Left forelimb (tissue), 1 donor: ENCODE results near the gene CELF1.
"Not testable (repeated sequence)": the region's sequence is repeated elsewhere in the genome, so short reads cannot be mapped to it uniquely, and the experiment has no call there.

Experiments used
- DNase-seq: peaks from one replicate; pipeline ENCODE4 v3.0.0-alpha.2; 2018; ENCODE audit warnings: low spot score

CELF1 gene

DNA sequence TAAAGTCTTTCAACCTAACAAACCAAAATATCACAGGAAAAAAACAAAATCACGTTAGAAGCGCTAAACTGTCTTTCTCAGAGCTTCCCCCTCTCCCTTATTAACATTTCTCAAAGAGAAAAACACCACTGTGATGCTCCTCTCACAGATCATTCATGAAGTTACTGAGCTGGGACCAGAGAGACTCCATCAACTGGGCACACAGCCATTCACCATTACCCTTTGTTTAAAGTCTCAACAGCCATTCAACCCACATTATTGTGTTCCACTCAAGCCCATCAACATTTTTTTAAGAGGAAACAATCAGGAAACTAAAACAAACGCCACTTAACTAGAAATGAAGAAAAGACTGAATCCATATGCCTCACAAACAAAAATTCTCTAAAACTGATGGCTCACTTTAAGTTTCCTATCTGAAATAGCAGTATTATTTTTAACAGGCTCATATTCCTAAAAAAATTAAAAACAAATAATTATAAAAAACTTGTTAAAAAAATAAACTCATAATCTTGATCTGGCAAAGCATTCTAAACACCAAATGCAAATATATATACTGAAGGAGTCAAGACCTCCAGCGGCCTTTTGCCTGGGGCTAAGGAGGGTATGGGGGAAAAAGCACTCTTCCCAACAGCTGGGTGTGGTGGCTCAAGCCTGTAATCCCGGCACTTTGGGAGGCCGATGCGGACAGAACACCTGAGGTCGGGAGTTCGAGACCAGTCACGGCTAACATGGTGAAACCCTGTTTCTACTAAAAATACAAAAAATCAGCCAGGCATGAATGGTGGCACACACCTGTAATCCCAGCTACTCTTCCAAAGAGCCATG is 14.0 kb downstream of the CELF1 start:
- no peak for DNase-seq

DNA sequence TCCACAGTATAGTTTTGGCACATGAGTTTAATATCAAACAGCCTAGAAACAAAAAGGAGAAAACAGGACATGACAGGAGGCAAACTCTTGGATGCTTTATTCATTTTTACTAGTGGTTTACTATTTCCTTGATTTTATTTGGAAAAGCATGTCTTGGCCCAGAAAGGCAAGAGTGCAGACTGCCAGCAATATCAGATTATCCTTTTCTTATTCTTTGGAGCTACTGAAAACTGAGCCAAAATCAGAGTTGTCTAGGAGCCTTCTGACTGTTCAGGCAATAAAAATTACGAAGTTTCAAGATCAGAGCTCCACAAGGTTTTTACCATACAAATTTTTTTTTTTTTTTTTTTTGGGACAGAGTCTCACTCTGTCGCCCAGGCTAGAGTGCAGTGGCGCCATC is 16.0 kb downstream of the CELF1 start:
- DNase-seq, result no peak

DNA sequence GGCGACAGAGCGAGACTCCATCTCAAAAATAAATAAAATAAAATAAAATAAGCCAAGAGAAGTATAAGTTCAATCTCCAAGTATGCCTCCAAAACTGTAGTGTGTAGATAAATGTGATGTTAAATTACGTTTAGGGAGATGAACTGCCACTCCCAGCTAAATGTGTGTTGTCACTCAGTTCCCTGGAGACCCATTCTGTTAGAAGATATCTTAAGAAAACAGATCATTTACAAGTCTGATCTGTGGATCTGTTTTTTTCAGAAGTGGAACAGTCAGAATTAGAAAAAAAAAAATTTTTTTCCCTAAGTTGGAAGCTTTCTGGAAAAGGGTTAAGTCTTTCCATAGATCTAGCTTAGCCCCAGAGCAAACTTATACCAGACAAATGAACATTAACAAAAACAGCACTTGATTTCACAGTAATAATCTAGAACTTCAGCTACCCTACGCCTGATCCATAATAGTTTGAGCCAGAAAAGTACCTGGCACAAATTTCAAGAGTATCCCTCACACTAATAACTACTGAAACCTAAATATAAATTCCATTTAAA is 18.2 kb downstream of the CELF1 start:
- no peak for DNase-seq

DNA sequence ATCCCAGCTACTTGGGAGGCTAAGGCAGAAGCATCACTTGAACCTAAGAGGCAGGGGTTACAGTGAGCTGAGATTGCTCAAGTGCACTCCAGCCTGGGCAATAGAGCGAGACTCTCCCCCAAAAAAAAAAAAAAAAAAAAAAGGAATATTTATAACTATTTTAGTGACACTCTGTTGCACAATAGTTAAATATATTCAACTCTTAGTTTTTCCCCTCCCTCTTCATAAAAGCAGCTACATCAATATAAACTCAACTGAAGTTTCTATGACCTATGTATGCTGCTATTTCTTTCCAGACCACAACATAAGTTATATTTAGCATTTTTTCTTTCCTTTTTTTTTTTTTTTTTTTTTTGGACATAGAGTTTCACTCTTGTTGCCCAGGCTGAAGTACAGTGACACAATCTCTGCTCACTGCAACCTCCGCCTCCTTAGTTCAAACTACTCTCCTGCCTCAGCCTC is 19.2 kb downstream of the CELF1 start:
- no peak for DNase-seq

DNA sequence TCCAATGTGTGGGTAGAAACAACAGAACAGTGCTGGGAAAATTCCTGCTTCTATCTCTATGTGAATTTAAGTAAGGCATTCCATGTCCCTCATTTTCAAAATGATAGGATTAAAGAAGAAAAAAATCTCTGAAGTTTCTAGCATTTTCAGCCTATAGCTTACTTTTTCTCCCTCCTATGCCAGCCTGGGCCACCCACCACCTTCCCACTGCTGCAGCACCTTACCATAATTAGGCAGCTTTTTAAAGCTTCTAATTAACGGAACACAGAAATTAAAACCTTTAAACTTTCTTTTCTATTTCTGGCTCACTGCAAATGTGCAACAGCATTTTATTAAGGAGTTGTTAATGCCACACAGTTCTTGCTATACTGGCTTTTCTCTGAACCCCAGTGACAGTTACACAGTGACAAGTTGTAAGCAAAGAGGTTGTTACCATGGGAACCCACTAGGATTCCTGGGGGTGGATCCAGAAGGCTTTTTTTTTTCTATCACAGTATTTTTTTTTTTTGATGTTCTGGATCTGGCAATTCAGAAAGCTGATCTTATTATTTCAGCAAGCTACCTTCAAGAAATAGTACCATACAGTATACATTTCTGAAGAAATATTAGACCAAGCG is 20.2 kb downstream of the CELF1 start:
- no peak for DNase-seq

DNA sequence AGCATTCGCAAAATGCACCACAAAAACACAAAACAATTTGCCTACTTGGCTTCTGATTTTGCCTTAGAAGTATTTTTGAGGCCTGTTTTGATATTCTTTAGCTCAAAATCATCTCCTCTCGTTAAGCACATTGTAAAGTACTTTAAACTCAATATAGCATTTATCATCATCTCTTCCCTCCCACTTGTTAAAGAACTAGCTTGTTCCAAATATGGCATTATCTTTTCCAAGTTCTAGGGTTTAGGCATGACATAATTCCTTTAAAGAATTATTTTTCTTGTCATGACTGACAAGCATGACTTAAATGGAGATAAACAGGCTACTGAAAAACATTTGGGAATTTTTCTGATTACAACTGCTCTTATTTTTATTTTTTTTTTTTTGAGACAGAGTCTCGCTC is 21.3 kb downstream of the CELF1 start:
- DNase-seq, result no peak

DNA sequence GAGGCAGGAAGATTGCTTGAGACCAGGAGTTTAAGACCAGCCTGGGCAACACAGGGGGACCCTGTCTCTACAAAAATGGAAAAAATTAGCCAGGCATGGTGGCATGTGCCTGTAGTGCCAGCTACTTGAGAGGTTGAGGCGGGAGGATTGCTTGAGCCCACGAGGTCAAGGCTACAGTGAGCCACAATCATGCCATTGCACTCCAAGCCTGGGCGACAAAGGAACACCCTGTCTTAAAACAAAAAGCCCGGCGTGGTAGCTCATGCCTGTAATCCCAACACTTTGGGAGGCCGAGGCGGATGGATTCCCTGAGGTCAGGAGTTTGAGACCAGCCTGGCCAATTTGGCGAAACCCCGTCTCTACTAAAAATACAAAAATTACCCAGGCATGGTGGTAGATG is 22.2 kb downstream of the CELF1 start:
- not testable (repeated sequence) for DNase-seq

DNA sequence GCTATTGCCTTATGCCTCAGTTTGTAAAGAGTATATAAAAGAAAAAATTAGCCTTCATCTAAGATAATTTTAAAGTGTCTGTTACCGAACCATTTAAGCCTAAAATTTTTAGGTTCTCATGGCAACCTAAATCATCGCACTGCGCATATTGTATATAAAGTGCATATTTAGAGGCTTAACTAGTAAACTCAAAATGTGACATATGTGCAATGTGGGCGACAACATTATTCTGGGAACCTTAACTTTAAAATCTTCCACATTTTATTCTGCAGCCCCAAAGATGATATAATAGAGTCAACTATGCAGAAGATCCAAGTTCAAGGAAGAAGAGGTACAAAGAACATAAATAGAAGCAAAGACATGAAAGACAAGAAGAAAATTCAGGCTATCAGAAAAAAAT is 23.0 kb downstream of the CELF1 start:
- DNase-seq, result no peak

DNA sequence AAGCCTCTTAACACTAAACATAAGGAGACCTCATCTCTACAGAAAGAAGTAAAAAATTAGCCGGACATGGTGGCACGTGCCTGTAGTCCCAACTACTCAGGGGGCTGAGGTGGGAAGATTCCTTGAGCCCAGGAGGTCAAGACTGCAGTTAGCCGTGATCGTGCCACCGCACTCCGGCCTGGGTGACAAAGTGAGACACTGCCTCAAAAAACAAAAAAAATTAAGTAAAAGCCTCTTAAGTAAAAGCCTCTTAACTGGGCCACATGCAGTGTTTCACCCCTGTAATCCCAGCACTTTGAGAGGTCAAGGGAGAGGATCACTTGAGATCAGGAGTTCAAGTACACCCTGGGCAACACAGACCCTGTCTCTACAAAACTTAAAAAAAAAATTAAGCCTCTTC is 25.7 kb downstream of the CELF1 start:
- no peak for DNase-seq

DNA sequence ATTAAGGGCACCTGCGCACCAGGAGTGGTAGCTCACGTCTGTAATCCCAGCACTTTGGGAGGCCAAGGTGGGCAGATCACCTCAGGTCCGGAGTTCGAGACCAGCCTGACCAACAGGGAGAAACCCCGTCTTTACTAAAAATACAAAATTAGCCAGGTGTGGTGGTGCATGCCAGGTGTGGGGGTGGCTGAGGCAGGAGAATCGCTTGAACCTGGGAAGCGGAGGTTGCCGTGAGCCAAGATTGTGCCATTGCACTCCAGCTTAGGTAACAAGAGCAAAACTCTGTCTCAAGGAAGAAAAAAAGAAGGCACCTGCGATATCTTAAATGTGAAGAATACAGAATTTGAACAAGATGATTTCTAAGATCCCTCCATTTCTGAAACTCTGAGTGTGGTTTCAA is 26.9 kb downstream of the CELF1 start:
- not testable (repeated sequence) for DNase-seq

DNA sequence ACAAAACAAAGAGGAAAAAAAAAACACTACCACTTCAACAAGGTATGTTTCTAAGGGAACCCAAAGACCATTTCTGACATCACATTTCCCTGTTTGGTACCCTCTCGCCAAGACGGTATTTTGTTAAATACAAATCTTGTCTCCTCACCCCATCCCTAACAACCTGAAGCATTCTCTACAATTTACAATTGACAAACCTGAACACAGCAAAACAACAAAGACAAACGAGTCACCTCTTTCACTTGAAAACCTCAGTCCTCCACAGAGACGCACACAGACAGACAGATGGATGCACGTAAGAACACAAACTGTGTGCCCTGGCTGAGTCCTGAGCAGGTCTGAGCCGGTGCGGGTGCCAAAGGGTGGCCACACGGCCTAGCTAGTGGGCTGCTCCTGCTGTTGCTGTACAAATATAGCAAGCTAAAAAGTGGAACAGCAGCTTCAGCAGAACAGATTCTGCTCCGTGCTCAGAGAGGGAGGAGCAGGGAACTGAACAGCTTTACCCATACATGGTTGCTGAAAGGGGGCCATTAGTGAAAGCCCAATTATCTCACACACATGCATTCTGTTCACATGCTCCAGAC is 28.5 kb downstream of the CELF1 start:
- DNase-seq, result no peak

DNA sequence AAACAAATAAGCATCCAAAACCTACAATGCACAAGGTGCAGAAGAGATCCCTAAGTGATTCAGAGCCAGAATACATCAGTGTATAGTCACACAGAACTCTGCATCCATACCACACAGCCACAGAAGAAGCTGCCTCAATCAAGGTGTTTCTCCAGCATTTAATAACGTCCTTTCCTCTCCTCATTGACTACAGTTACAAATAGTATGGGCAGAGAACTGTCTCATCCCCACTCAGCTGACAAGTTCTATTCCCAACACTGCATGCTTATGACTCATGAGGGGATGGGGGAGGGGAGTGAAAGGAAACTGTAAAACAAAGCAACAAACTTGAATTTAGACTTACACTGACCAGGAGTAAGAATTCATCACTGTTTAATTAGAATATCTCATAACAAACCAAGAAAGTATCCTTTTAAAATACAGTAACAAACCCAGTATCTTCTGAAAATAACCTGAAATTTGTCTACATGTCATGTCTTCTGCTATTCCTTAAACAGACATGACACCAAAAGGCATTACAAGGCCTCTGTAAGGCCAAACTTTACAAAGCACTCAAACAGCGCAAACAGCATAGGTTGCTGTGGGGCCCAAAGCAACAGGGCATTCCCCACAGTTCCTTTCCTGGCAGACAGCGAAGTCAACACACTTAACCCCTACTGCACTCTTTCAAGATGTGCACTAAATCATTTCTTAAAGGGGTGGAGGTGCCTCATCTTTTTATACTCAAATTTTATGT is 29.3 kb downstream of the CELF1 start:
- no peak for DNase-seq

DNA sequence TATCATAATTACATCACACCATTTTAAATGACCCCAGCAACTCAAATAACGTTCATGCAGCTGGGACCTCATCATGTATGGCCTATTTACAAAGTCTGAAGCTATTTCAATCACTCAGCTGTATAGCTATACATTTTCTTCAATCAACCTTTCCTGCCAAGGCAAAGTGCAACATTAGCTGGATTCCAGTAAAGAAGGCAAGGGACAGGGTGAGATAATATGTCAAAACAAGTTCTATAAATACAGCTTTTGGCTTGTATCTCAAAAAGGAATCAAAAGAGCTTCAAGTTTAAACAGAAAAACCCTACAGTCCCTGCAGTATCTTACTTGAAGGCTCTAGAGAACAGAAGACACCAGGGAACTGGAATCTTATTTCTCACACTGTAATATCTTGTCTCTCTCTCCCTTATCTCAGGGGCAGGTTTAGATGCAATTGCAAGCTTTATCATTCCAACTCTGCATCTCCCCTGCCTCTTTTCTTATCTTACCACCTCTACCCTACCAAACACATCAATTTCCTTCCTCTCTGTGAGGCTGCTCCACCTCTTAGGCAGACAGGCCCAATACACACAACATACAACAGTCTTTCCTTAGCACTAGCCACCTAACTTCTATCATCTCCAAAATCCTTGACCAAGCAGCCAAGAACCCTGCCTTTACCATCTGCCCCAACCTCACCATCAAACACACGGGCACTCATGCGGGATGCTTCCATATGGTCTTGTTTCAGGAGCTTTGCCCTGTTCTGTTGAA is 34.5 kb downstream of the CELF1 start:
- DNase-seq, result no peak

DNA sequence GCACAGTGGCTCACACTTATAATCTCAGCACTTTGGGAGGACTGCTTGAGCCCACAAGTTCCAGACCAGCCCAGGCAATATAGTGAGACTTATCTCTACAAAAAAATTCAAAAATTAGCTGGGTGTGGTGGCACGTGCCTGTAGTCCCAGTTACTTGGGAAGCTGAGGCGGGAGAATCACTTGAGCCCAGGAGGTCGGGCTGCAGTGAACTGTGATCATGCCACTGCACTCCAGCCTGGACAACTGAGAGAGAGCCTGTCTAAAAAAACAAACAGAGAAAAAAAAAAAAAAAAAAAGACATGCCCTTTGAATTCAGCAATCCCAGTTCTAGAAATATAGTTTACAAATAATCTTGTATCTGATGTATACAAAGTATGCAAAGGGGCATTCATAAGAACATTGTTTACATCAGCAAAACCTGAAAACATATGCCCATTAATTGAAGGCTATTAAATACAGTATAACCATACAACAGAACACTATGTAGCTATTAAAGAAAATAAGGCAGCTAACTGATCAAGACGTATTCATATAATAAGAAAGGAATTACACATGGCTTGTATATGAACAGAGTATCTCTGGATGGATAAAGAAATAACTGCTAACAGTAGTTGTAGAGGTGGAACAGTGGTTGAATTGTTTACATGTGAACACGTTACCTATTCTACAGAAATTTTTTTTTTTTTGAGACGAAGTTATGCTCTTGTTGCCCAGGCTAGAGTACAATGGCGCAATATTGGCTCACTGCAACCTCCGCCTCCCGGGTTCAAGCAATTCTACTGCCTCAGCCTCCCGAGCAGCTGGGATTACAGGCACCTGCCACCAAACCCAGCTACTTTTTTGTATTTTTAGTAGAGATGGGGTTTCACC is 35.7 kb downstream of the CELF1 start:
- DNase-seq, result no peak

DNA sequence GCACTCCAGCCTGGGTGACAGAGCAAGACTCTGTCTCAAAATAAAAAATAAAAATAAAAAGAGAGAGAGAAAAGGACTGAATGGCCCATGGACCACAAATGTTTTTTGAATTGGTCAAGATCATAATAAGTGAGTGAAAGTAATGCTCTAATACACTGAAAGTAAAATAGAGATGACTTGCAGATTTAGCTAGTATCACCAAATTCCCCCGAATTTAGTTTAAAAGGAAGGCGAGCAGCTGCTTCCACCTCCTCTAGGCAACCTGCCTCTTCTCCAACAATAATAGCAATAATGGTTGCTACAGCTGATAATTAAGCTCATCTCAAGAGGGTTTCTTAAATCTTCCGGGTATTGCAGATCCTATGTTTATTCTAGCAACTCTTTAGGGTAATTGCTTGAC is 36.8 kb downstream of the CELF1 start:
- no peak for DNase-seq

DNA sequence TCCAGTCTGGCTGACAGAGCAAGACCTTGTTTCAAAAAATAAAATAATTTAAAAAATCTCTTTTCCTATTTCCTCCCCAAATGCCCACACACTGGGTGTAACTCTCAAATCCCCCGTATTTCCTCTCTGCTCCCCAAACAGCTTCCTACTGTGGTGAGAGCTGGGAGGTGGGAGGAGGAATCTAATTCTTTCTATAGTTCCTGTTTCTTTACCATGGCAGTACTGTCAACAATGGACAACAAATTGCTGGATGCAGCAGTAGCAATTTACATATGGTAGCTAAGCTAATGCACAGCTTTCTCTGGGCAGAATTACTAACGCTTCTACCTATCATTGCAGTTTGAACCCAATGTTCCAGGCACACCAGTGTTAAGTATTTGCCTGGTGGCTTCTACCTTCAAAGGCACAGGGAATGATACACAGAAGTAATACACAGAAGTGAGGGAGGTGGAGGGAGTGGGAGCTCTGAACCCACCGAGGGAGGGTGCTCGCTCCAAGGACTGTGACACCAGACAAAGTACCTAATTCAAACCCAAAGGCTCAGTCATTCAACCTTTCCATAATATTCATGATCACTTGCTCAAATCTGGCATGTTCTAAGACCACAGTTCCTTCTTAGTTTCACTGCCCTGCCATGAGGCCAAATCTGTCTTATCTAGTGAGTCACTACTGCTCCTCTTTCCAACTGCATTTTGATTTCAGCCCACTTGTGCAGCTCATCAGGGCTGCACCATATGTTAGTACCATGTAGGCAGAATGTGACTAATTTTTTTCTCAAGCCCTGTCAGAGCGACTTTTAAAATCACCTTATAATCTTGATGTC is 37.9 kb downstream of the CELF1 start:
- no peak for DNase-seq

DNA sequence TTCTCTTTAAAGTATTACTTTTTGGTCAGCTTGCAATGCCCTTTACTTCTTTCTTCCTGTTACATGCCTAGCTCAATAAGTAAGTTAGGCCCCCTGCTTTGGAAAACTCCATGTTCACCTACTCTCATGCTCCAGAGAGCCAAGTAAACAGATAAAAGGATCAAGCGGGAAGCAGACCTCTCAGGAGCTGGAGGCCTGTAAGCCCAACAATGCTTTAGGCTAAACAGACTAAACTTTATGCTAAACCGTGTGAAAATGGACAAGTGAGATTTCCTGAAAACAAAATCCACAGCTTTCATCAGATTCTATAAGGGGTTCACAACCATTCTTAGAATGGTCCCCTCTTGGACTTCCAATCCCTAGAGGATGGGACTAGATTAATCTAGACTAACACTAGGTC is 40.2 kb downstream of the CELF1 start:
- DNase-seq, result no peak

DNA sequence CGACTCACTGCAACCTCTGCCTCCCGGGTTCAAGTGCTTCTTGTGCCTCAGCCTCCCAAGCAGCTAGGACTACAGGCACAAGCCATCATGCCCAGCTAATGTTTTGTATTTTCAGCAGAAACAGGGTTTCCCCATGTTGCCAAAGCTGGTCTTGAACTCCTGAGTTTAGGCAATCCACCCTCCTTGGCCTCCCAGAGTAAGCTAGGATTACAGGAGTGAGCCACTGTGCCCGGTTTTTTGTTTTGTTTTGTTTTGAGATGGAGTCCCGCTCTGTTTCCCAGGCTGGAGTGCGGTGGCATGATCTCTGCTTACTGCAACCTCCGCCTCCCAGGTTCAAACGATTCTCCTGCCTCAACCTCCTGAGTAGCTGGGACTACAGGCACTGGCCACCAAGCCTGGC is 41.0 kb downstream of the CELF1 start:
- no peak for DNase-seq

DNA sequence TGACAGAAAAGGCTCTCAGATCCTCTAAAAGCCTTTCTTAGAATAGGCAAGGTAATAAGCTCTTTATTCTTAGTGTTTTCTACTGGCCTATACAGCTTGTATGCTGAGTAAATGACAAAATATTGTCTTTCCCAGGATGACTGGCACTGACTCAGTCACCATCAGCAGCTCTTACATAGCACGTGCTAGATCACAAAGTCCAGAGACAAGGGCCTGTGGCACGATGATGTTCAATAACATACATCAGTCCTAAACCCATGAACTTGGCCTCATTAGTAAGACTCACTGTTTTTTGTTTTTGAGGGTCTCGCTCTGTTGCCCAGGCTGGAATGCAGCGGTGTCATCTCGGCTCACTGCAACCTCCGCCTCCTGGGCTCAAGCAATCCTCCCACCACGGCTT is 42.7 kb downstream of the CELF1 start:
- no peak for DNase-seq

DNA sequence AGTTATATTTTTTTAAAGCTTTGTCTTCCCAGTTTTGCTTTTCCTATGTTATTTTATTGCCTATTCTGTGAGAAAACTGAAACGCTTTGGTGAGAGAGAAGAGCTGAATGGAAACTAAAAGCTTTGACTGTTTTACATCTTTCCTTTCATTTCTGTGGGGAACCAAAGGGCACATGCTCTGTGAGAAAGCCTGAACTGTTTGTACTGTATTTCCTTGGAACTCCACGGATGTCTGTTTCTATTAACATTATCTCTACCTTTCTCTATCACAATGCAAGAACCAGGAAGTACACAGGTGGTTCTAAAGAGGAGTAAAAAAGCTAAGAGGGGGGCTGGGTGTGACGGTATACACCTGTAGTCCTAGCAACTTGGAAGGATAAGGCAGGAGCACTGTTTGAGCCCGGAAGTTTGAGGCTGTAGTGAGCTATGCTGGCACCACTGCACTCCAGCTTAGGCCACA is 43.8 kb downstream of the CELF1 start:
- DNase-seq, result no peak
